Kasumi-1 (cell line): Measurements from ENCODE around the gene PGLYRP2.

ENCODE experiments used
- DNase-seq, 2 experiments: peaks; one replicate each; lab custom pipeline; 2025; lab: John Stamatoyannopoulos, UW

Gene PGLYRP2

GRCh38 chr19:15456441-15456840, 22.9 kb downstream of the PGLYRP2 start:
- DNase-seq: no peak

DNA sequence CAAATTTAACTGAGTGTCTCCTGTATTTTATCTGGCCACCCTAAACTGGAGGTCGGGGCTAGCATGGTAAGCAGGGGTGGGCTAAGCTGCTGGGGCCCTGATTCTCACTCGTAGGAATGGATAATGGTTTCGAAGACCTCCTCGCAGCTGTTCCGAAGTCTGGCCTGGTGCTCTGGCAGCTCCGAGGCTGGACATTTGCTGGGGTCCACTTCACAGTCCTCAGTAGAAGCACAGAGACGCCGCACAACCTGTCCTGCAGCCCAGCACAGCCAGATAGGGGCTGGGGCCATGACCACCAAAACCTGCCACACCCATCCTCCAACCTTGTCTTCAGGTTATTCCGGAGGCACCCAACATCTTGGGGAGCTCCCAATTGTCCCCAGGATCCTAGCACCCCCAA, 23.3 kb downstream of the PGLYRP2 start:
- no peak for DNase-seq

GRCh38 chr19:15453906-15454860, 25.1 kb downstream of the PGLYRP2 start:
- no peak for DNase-seq

DNA sequence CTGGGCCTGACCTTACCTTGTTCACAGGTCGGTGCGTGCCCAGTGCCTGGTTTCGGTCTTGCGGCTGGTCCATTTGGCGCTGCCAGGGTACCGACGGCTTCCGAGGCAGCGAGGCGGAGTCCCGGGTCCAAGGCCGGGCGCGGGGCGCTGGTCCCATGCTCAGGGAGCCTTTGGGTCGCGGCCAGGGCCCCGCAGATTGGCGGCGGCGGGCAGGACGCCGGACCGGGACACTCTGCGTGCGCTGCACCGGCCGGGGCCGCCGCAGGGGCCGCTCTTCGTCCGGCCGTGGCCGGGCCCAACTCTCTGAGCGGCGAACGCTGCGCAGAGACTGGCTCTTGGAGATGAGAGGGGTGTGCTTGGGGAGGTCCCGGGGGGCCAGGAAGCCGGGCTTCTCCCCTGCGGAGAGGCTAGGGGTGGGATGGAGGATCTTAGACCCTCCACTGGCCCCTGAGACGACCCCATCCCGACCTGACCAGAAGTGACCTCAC, 26.2 kb downstream of the PGLYRP2 start:
- DNase-seq: no peak

- DNase-seq: no peak
These were observed 26.9 kb downstream of the PGLYRP2 start for GRCh38 chr19:15452111-15453047.

- DNase-seq: no peak
These were observed 28.8 kb downstream of the PGLYRP2 start for GRCh38 chr19:15450528-15450890.

DNA sequence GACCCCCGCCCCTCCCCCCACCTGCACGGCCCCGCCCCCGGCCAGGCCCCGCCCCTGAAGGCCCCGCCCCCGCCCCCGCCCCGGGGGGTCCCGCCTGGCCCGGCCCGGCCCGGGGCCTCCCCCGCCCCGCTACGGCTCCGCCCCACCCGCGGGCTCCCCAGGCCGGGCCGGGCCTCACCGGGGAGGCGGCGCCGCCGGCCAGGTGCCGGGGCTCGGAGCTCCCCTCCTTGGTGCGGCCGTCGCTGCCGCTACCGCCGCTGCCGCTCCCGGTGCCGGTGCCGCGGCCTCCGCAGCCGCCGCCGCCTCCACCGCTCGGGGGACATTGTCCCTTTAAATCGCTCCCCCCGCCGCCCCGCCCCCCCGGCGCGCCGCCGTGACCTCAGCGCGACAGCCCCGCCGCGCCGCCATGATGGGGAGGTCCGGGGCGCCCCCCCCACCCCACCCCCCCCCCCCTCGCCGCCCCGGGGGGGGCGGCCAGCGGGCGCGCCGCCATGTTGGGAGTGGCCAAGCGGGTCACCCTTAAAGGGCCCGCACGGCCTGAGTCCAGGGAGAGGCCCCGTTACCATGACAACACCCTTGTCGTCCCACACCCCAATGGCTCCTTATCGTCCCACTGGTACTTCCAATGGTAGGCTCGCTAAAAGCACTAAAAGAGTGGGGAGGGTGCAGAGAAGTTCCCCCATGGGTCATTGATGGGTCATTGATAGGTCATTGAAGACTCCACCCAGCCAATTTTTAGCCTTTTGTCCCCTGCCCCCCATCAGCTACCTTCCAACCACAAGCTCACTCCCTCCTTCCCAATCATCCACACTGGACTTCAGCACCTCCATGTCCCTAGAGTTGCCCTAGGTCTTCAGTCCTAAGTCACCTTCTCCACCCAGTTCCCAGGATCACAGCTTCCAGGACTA, 29.4 kb downstream of the PGLYRP2 start, which contains the start of gene WIZ:
TSS of gene WIZ (minus strand) at position 337 of the 908 bp plus-strand sequence. CDS start 1,649 bp downstream, outside the sequence.
- DNase-seq: peak; percentile 34 to 45

DNA sequence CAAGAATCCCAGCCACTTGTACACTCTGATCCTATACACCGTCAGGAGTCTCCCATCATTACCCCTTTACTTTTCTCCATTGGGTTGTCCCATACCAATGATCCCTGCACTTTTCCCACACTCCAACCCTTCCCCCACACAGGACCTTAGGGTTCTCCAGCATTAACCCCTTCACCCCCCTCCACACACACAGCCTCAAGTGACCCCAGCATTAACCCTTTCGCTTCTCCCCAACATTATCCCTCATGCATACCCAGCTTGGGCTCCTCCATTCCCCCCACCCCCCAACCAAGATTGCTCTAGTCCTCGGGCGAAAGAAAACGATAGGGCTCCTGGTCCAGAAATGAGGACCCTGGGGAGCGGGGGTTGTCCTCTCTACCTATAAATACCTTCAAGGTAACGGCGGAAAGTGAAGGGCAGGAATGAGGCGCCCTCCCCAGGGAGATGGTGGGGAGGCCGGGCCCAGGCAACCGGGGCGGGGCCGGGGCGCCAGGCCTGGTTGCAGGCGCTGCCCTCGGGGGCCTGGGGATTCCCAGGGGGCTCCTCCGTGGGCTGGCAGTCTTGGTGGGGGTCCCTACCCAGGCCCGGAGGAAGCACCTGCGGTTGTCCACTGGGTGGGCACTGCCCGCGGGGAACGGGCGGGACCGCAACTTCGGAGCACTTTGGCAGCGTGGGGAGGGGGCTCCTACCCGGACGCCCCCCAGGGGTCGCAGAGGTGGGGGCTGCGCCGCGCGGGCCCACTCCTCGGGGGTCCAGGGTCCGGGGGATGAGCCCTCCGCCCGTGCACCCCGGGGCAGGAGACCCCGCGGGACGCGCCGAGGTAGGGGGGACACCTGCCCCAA, 30.3 kb downstream of the PGLYRP2 start:
- DNase-seq: no peak

GRCh38 chr19:15448044-15448777, 31.1 kb downstream of the PGLYRP2 start:
- DNase-seq: no peak

GRCh38 chr19:15447057-15447456, 32.2 kb downstream of the PGLYRP2 start:
- DNase-seq: no peak

DNA sequence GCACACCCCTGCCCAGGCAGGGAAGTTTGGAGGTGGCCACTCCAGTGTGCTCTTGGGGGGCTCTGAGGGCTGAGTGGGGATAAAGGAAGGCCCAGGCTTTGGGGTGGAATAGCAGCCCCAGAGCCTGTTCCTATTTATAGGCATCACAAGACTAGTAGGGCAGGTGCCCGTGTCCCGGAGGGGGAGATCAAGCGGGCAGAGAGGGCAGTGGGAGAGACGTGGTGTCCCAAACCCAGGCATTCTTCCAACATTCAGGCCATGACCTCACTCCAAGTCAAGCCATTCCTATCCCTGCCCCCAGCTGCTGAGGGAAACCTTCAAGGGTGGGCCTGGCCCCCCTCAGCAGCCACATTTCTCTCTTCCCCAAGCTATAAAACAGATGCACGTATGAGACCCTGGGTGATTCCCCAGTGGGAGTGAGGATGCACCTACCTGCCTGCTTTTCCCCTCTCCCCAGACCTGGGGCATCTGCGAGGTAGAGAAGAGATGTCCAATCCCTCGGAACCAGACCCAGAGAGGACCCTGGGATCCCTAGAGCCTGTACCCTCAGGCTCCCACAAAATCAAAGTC, 33.4 kb downstream of the PGLYRP2 start:
- no peak for DNase-seq

- no peak for DNase-seq
These were observed 34.1 kb downstream of the PGLYRP2 start for GRCh38 chr19:15445227-15445605.

- DNase-seq: no peak
These were observed 34.6 kb downstream of the PGLYRP2 start for GRCh38 chr19:15444505-15445226.

DNA sequence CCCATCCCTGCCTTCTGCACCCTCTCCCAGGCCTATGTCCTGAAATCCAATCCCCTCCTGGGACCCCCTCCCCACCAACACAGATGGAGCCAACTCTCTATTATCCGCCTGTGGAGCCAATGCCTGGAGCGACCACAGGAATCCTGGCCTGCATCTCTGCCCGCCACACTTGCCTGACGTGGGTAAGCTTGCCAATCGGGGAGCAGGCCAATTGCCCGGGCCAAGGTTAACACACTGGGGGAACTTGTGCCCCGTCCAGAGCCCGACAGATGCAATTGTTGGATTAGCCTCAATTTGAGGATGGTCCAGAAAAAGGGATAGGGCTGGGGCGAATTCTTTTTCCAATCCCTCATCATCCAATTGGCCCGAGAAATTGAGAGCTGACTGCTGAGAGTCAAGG, 35.5 kb downstream of the PGLYRP2 start:
- no peak for DNase-seq

DNA sequence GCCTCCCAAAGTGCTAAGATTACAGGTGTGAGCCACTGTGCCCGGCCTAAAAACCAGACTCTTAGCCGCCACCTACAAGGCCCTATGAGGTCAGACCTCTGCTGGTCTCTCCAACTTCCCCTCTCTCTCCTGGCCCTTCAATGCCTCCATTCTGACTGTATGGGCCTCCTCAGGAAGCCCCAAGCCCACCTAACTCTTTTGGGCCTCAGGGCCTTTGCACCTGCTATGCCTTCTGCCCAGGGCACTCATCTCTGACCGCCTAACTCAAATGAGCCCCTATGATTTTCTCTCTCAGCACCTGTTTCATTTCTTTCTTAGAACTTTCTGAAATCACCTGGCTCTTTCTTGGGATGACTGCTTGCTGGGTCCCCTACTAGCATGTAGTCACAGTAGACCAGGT, 36.0 kb downstream of the PGLYRP2 start:
- no peak for DNase-seq

DNA sequence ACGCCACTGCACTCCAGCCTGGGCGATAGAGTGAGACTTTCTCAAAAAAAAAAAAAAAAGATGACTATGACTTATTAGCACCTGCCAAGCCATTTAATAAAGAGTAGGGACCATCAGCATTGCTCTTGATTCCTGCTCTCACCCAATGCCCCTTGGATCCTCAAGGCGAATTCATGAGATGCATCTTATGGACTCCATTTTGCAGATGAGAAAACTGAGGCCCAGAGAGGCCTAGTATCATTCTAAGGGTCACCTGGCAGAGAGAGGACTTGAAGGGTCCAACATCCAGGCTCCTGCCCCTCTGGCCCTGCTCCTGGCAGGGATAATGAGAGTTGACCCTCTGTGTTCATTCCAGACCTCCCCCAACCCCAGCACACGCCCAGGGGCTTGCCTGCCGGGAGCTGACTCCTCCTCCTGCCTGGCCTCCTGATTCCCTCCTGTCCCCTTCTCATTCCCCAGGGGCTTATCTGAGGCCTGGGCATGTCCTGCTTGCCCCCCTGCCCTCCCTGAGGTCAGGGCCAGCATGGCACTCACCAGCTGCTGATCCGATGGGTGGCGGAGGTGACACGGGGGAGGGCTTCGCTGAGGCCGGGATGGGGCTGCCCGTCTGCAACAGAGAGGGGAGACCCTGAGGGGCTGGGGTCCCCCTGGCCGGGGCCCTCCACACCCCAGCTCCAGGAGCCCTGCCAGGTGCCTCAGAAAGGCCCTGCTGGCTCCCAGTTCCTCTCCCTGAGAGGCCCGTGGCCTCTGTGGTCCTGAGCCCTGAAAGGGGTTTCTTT, 37.0 kb downstream of the PGLYRP2 start:
- DNase-seq: no peak

DNA sequence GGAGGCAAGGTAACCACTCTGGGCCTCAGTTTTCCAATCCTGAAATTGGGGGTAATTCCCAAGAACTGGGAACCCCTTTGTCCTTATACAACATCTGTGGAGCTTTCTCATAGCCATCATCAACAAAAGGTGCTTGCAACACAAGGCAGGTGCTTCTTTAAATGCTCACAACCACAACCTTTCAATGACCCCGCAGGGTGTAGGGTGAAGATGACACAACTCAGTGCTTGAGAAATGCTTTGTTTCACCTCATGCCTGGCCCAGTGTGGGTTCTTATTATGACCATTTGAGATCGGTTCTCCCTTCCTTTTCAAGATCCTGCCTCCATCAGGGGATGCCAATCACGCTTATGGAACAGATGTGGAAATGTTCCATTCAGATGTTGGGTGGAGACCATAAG, 38.0 kb downstream of the PGLYRP2 start:
- DNase-seq: no peak
